Lung (tissue), 12 donors: Measurements from ENCODE around the gene HEMGN. TPM values are rescaled to one million over a fixed set of nuclear protein-coding genes. Genes with fewer than 3 reads are reported as not detected.

ENCODE experiments used
- ATAC-seq: fragments of 200-7000 bp; cut with Tn5 transposase; one replicate; pipeline ENCODE4 v1.9.1; 2020; ENCODE audit warnings: moderate number of reproducible peaks; ENCODE audit not compliant: insufficient read depth, low FRiP score
- DNase-seq, 3 donors: peaks; one replicate each; pipeline ENCODE4 v3.0.0-alpha.2; 2013 to 2017
- H3K27ac ChIP-seq, 2 donors: one replicate each; pipeline ENCODE4 v1.5.1; 2013; ENCODE audit warnings: mild to moderate bottlenecking in 2 of 2, moderate library complexity in 2 of 2, control low read depth in 1 of 2, inconsistent platforms in 1 of 2, low read depth in 1 of 2, low read length in 1 of 2
- H3K27me3 ChIP-seq, 3 donors: one replicate each; pipeline ENCODE4 v1.5.1; 2013; ENCODE audit warnings: low read length in 2 of 3; ENCODE audit not compliant: control insufficient read depth in 3 of 3, insufficient read depth in 3 of 3
- H3K36me3 ChIP-seq, 4 donors: one replicate each; pipeline ENCODE4 v1.5.1; 2013; ENCODE audit warnings: low read length in 4 of 4, mild to moderate bottlenecking in 1 of 4, moderate library complexity in 1 of 4; ENCODE audit not compliant: control insufficient read depth in 4 of 4, insufficient read depth in 4 of 4
- H3K4me1 ChIP-seq, 5 donors: one replicate each; pipeline ENCODE4 v1.5.1; 2013; ENCODE audit warnings: low read length in 5 of 5, mild to moderate bottlenecking in 2 of 5, moderate library complexity in 1 of 5; ENCODE audit not compliant: control insufficient read depth in 5 of 5, insufficient read depth in 5 of 5
- H3K4me3 ChIP-seq: one replicate; pipeline ENCODE4 v1.5.1; 2013; ENCODE audit warnings: mild to moderate bottlenecking, control low read depth, moderate library complexity
- H3K9ac ChIP-seq, 2 donors: one replicate each; pipeline ENCODE4 v1.5.1; 2013; ENCODE audit warnings: low read length in 2 of 2, control low read depth in 1 of 2; ENCODE audit not compliant: insufficient read depth in 1 of 2
- H3K9me3 ChIP-seq, 4 donors: one replicate each; pipeline ENCODE4 v1.5.1; 2013; ENCODE audit warnings: low read length in 3 of 4, mild to moderate bottlenecking in 1 of 4, moderate library complexity in 1 of 4; ENCODE audit not compliant: control insufficient read depth in 4 of 4, insufficient read depth in 3 of 4
- CTCF ChIP-seq: IDR thresholded peaks from 2 replicates; pipeline ENCODE4 v1.5.1; 2012; ENCODE audit warnings: mild to moderate bottlenecking; ENCODE audit errors: control extremely low read depth, extremely low read depth
- WGBS, 2 donors: extraction: QIAGEN DNeasy Blood & Tissue Kit; methylation state at CpG; one replicate each; pipeline ENCODE4 v1.1.7; 2013; 5-methylcytosine and 5-hydroxymethylcytosine counted together
- polyA plus RNA-seq, 2 donors: library from polyadenylated mRNA; stranded (reverse); fragments of 200-250 nt; gene quantifications; one replicate each; pipeline ENCODE4 v1.2.1, GENCODE V29; 2013
- total RNA-seq, 2 donors: library from RNA; depleted of rRNA in 1 of 2; stranded (reverse); fragments of >200 nt in 1 of 2; gene quantifications; one replicate each; pipeline ENCODE4 v1.2.1, GENCODE V29; 2014 to 2021
- donor health status: control.
- donor health status: control.
- donor health status: Bipolar disorder and iron deficiency.
- donor health status: healthy.
- donor health status: DM: yes; HTN: yes; CAD: no.

HEMGN gene
- total and polyA plus RNA-seq, 4 donors, result 0.14 to 21.6 (median 0.31) TPM

- no peak overlapping the region for H3K27ac ChIP-seq
- ATAC-seq, result no peak
Measured at GRCh38 chr9:97918611-97919010, 19.4 kb downstream of the HEMGN start.

GRCh38 chr9:97911970-97912369 is 26.0 kb downstream of the HEMGN start:
- Histone ChIP-seq H3K9me3 (no peaks in the 10 kb centered on the region), H3K9ac (no peak overlapping the region), H3K36me3 (peaks cover 24 to 31% (median 27%) of the 10 kb centered on the region in 4 donors), H3K4me3 (no peak overlapping the region), H3K27me3 (no peaks in the 10 kb centered on the region), H3K4me1 (peaks cover 0 to 4% (median 0%) of the 10 kb centered on the region in 5 donors), H3K27ac (no peak overlapping the region)
- ATAC-seq, result no peak
- 88 to 93% methylated on average over 1 of the region's 1 CpG for WGBS, 2 donors
- TF ChIP-seq CTCF, result no peak
- DNase-seq, result no peak

More at GRCh38 chr9:97918611-97919010, 19.4 kb downstream of the HEMGN start:
- 44 to 53% methylated on average over 4 of the region's 4 CpGs for WGBS, 2 donors
- Histone ChIP-seq H3K4me3 (no peak overlapping the region), H3K9me3 (no peaks in the 10 kb centered on the region), H3K4me1 (peaks cover 0 to 13% (median 6%) of the 10 kb centered on the region in 5 donors), H3K9ac (no peak overlapping the region), H3K27me3 (no peaks in the 10 kb centered on the region), H3K36me3 (peaks cover 0 to 11% (median 4%) of the 10 kb centered on the region in 4 donors)
- no peak for DNase-seq
- no peak for TF ChIP-seq CTCF

DNA sequence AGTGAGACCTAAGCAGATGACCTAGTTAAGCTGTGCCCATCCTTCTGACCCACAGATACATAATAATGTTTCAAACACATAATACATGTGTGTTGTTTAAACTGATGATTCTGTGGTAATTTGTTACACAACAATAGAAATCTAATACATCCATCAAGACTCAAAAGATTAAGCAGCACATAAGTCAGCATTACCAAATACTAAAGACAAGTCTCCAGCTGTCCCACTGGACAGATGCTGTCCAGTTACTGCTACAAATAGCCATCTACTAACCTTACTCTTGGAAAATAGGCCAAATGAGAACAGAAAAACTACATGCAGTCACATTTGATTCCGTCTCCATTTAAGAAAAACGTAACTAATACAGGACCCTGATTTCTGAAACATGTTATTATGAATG is 26.4 kb downstream of the HEMGN start:
- Histone ChIP-seq H3K9ac (no peak overlapping the region), H3K27me3 (no peaks in the 10 kb centered on the region), H3K4me3 (no peak overlapping the region), H3K4me1 (peaks cover 0 to 4% (median 0%) of the 10 kb centered on the region in 5 donors), H3K36me3 (peaks cover 24 to 31% (median 27%) of the 10 kb centered on the region in 4 donors), H3K27ac (no peak overlapping the region), H3K9me3 (no peaks in the 10 kb centered on the region)
- no peak for ATAC-seq
- DNase-seq, result no peak
- TF ChIP-seq CTCF, result no peak
- 97% methylated on average over 2 of the region's 2 CpGs for WGBS, 2 donors

DNA sequence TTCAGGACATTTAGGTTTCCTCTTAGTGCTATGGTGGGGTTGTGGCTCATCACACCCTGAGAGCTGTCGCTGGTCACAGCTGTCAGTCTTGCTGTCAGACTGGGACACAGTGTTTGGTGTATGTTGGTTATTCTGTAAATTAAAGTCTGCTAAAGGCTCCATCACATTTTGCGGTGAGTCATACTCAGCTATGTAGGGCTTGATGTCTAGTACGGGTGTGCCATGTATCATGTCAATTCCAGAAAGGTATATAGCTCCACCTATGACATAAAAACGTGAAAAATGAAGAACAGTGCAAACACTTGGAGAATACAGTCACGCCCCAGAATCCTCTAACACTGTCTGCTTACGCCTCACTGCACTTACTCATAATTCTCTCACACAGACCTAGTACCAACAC is 27.6 kb downstream of the HEMGN start:
- DNase-seq, result no peak
- ATAC-seq, result no peak
- peaks cover 24 to 28% (median 27%) of the 10 kb centered on the region in 4 donors for H3K36me3 ChIP-seq
- no peak overlapping the region for H3K27ac ChIP-seq
- WGBS, 2 donors, result 88 to 90% methylated on average over 6 of the region's 6 CpGs
- TF ChIP-seq CTCF, result no peak
- H3K27me3 ChIP-seq, result no peaks in the 10 kb centered on the region
- H3K9ac ChIP-seq, result no peak overlapping the region
- no peaks in the 10 kb centered on the region for H3K9me3 ChIP-seq
- H3K4me3 ChIP-seq, result no peak overlapping the region
- H3K4me1 ChIP-seq, result peaks cover 0 to 4% (median 0%) of the 10 kb centered on the region in 5 donors
